ENCODE data around the gene RAB11FIP5. TPM values are rescaled to one million over a fixed set of nuclear protein-coding genes. Genes with fewer than 3 reads are reported as not detected.

The RAB11FIP5 gene
- total and polyA plus RNA-seq, 8 donors: 10.1 to 17.6 (median 15.2) TPM

- 85 to 90% methylated on average over 13 of the region's 13 CpGs for WGBS, 2 donors
- Histone ChIP-seq H3K4me3 (no peak overlapping the region), H3K27me3 (no peaks in the 10 kb centered on the region), H3K27ac (no peak overlapping the region), H3K36me3 (no peaks in the 10 kb centered on the region), H3K4me1 (peaks cover 0 to 9% (median 0%) of the 10 kb centered on the region in 3 donors), H3K9me3 (no peaks in the 10 kb centered on the region)
- TF ChIP-seq CTCF (IDR thresholded peaks at IDR 0.05): no peak
- FAIRE-seq (no peak), ATAC-seq (no peak), DNase-seq (no peak)
- intact Hi-C loops (cut with DNase I): no loop called here
Measured at GRCh38 chr2:73074110-73075069, 38.4 kb downstream of the RAB11FIP5 start.

- peak overlapping the region in 1 of 4 donors; percentile 92 for H3K4me3 ChIP-seq
- peaks cover 0 to 10% (median 0%) of the 10 kb centered on the region in 3 donors for H3K4me1 ChIP-seq
- H3K27ac ChIP-seq: no peak overlapping the region
- ATAC-seq: no peak
- FAIRE-seq: no peak
- H3K36me3 ChIP-seq: no peaks in the 10 kb centered on the region
- DNase-seq: no peak
- intact Hi-C loops (cut with DNase I): no loop called here
- TF ChIP-seq CTCF (IDR thresholded peaks at IDR 0.05): no peak
- H3K9me3 ChIP-seq: no peaks in the 10 kb centered on the region
- WGBS, 2 donors: 95 to 96% methylated on average over 1 of the region's 1 CpG
- no peaks in the 10 kb centered on the region for H3K27me3 ChIP-seq
Measured at GRCh38 chr2:73072416-73072815, 40.3 kb downstream of the RAB11FIP5 start.

DNA sequence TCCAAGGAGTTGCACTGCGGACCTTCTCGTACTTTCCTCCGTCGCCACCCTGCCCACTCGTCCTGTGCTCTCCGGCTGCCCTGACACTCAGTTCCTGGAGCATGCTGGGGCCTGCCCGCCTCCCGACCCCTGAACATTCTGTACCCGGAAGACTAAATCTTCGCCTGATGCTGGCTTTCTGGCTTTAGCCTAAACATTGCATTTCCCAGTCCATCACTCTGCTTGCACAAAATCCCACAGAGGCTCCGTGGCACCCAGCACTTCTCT is 40.7 kb downstream of the RAB11FIP5 start:
- H3K4me3 ChIP-seq: peak overlapping the region; percentile 81 to 100 (median 92)
- intact Hi-C loops (cut with DNase I): no loop called here
- no peak for TF ChIP-seq CTCF (IDR thresholded peaks at IDR 0.05)
- no peaks in the 10 kb centered on the region for H3K36me3 ChIP-seq
- 41 to 48% methylated on average over 11 of the region's 11 CpGs for WGBS, 2 donors
- peak overlapping the region in 2 of 4 donors; percentile 90 to 95 for H3K27ac ChIP-seq
- FAIRE-seq: no peak
- H3K4me1 ChIP-seq: peaks cover 0 to 10% (median 0%) of the 10 kb centered on the region in 3 donors
- DNase-seq: no peak
- H3K9me3 ChIP-seq: no peaks in the 10 kb centered on the region
- peak in 1 of 4 donors; percentile 2 for ATAC-seq
- H3K27me3 ChIP-seq: no peaks in the 10 kb centered on the region

GRCh38 chr2:73071360-73072128 is 41.2 kb downstream of the RAB11FIP5 start, which contains the start of gene SFXN5:
TSS of gene SFXN5 (minus strand) at chr2:73071712. CDS start at chr2:73071705, 7 bp downstream.
- 2% methylated on average over 64 to 67 of the region's 67 CpGs for WGBS, 2 donors
- Histone ChIP-seq H3K4me1 (peaks cover 0 to 10% (median 0%) of the 10 kb centered on the region in 3 donors), H3K36me3 (no peaks in the 10 kb centered on the region), H3K27ac (peak within 1 kb of the TSS; percentile 88 to 95 (median 92)), H3K4me3 (peak within 1 kb of the TSS; percentile 81 to 100 (median 92)), H3K9me3 (no peaks in the 10 kb centered on the region), H3K27me3 (no peaks in the 10 kb centered on the region)
- ATAC-seq (peak; percentile 96 to 99 (median 96)), FAIRE-seq (no peak), DNase-seq (peak; percentile 97 to 99 (median 98))
- intact Hi-C loops (cut with DNase I): no loop called here
- no peak for TF ChIP-seq CTCF (IDR thresholded peaks at IDR 0.05)

All from pancreas (tissue), 10 donors.